GM12875 (cell line): ENCODE measurements around the gene ASTN2.

Experiments used
- H3K4me3 ChIP-seq: one replicate; pipeline ENCODE4 v1.5.1; 2011; ENCODE audit warnings: low read depth, low read length, control low read depth
- TF ChIP-seq, protein P1 (sequence below): IDR thresholded peaks from 2 replicates; pipeline ENCODE4 v1.5.1; 2011; ENCODE audit warnings: low read depth, mild to moderate bottlenecking, control low read depth, inconsistent platforms, low read length, moderate library complexity, borderline replicate concordance; ENCODE audit not compliant: insufficient read depth

The ASTN2 gene

DNA sequence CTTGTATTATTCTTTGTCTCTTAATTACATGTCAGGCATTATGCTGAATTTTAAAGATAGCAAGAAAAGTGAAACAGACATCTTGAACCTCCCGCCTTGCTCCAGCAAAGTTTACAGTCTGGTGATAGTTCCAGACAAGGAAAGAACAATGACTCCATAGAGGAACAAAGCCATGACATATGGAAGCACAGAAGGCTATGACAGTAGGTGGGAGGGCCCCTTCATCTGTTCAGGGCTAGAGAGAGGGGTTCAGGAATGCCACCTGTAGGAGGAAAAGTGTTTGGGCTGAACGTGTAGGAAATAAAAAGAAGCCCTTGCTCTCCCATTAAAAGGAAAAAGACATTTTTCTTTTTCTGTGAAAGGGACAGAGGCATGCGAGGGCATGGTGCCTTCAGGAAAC lies 412.2 kb downstream of the ASTN2 start:
- TF ChIP-seq, protein P1, sequence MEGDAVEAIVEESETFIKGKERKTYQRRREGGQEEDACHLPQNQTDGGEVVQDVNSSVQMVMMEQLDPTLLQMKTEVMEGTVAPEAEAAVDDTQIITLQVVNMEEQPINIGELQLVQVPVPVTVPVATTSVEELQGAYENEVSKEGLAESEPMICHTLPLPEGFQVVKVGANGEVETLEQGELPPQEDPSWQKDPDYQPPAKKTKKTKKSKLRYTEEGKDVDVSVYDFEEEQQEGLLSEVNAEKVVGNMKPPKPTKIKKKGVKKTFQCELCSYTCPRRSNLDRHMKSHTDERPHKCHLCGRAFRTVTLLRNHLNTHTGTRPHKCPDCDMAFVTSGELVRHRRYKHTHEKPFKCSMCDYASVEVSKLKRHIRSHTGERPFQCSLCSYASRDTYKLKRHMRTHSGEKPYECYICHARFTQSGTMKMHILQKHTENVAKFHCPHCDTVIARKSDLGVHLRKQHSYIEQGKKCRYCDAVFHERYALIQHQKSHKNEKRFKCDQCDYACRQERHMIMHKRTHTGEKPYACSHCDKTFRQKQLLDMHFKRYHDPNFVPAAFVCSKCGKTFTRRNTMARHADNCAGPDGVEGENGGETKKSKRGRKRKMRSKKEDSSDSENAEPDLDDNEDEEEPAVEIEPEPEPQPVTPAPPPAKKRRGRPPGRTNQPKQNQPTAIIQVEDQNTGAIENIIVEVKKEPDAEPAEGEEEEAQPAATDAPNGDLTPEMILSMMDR: no peak
- no peak overlapping the region for H3K4me3 ChIP-seq

DNA sequence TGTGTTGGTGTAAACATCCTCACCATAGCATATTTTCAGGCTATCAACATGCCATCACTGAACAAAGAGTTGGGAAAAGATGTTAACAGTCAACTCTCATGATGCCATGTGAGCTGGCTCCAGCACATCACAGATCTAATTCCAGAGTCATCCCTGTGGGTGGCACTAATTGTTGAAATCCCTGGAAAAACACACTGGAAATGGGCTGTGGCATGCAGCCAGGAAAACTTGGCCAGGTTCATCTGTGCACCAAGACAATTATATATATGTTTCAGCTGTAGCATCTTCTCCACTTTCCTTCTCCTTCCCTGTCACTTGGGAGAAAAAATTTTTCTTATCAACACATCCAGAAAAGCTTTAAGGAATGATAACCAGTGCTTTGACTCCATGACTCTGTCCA lies 414.0 kb downstream of the ASTN2 start:
- TF ChIP-seq, protein P1: no peak
- no peak overlapping the region for H3K4me3 ChIP-seq

DNA sequence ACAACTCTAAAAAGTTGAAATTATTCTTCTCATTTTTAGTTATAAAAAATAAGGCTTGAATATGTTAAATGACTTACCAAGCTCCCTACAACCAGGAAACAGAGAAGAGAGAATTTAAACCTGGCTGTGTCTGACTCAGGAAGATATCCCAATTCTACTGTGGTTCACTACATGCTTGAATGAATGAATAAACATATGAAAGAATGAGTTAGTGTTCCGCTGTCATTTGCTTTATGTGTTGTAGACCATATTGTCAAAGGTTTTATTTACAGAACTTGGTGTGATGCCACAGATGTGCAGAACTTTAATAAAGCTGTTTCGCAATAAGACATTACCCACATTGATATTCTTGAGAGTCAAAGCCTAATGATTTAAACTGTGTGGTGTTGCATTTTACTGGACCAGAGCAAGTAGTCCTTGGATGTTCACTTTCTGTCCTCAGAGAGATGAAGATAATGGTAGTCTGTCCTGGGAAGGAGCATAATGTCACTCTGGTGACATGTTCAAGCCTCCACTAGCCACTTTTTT lies 414.6 kb downstream of the ASTN2 start:
- H3K4me3 ChIP-seq: no peak overlapping the region
- TF ChIP-seq, protein P1: no peak

DNA sequence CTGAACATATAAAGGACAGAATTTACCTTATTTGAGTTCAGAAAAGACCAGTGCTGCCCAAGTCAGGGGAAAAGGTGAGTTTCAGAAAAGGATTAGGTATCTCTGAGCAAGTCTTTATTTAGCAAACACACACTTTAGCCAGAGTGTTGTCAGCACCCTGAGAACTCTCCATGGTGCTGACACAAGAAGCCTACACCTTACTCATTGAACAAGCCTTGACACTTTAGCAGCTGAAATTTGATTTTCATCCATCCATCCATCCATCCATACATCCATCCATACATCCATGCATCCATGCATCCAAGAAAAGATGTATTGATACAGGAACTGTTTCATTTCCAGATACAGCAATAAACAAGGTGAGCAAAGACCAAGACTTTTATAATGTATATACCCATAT lies 416.6 kb downstream of the ASTN2 start:
- TF ChIP-seq, protein P1: no peak
- H3K4me3 ChIP-seq: no peak overlapping the region

DNA sequence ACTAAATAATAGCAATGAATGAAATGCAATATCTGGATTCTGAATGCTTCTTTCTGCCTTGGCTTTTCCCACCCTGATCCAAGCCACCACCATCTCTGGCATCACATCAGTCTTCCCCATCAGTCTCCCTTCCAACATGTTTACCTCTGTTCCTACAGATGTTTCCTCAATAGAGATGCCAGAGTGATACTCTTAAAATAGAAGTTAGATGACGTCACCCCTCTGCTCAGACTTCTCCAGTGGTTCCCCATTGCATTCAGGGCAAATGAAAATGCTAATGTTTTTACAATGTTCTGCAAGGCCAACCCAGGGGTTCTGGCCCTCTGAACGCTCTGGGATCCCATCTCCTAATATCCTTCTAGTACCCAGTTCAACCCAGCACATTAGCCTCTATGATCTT lies 422.0 kb downstream of the ASTN2 start:
- TF ChIP-seq, protein P1: no peak
- no peak overlapping the region for H3K4me3 ChIP-seq

DNA sequence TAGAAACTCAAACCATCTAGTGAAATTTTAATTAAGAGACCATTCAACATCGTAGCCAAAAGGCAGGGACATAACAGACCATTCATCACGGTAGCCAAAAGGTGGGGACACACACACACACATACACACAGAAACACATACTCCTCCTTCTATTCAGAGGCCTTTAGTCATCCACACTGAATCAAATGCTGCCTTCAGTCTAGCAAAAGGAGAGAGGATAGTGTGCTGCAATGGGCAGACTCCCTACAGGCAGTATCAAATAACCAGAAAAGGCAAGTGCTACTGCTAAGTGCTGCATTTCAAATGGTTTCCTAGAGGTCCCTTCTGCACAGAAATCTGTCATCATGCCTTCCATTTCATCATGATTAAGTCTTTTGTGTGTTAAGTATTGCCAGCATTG lies 423.8 kb downstream of the ASTN2 start:
- TF ChIP-seq, protein P1: no peak
- no peak overlapping the region for H3K4me3 ChIP-seq

DNA sequence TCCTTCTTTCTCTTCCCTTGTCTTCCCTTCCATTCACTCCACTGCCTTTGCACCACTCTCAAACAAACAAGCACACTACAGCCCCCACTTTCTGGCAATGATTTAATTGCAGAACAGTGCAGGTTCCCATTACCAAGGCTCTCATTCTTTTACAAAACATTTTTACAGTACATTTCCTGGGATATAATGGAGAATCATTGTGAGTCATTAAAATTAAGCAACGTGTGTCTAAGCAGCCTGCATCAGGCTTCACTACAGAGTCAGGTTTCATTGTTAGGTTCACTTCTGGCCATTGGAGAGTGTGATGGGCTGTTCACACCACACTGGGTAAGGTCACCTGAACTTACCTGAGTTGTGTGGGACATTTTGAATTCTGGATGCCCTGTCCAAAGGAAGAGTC lies 424.3 kb downstream of the ASTN2 start:
- H3K4me3 ChIP-seq: no peak overlapping the region
- TF ChIP-seq, protein P1: no peak
